T-helper 2 cell (primary cell): ENCODE measurements around the gene KNDC1.
A peak's percentile ranks its signal among the peaks of the same experiment; 100 is the strongest.
"Not testable (repeated sequence)": the region's sequence is repeated elsewhere in the genome, so short reads cannot be mapped to it uniquely, and the experiment has no call there.

Source experiments
- DNase-seq, 5 experiments: peaks; one replicate each; pipeline versions ENCODE4 v3.0.0 to v3.0.0-alpha.2; 2012 to 2022

Gene KNDC1

GRCh38 chr10:133265052-133265451 lies 105.0 kb downstream of the KNDC1 start:
- not testable (repeated sequence) for DNase-seq

DNA sequence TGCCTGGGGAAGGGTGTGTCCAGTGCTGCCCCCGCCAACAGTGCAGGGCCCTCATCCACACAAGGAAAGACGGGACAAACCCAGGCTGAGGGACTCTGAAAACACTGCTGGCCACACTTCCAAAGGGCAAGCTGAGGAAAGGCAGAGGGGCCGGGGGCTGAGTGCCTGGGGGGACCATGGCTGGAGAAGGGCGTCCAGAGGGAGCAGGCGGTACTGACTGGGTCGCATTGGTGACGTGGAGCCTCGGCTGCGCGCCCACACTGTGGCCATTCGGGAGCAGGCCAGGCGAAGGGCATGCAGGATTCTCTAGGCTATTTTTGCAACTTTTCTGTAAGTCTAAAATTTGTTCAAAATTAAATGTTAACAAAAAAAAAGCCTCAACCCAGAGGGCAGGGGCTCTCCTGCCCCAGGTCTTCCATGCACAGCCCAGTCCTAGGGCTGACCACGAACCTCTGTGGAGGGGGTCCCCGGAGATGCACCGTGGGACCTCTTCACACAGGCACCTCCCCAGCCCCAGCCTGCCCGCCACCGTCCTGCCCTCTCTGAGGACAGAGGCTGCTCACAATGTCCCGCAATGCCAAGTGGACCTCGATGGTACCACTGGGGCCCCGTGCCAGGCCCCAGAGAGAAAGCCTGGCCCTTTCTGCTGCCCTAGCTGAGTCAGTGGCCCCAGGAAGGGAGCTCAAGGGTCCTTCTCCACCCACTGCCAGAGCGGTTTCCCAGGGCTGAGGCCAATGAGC lies 106.2 kb downstream of the KNDC1 start:
- no peak for DNase-seq

DNA sequence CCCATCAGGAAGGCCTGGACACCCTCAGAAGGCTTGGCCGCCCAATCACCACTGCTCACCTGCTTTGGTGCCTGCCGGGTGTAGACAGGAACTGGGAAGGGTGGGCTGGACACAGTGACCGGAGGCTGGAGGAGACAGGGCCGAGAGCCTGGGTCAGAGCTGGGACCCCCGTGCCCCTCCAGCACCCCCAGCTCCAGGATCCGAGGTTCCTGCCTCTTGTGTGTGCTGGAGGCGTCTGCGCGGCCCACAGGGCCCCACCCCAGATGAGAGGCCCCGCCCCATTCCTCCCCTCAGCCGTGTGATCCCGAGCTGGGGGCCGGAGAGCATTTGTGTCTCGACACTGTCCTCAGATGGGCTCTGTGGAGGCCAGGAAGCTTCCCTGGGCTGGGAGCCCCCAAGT lies 107.3 kb downstream of the KNDC1 start:
- no peak for DNase-seq

GRCh38 chr10:133267829-133268228 lies 107.8 kb downstream of the KNDC1 start:
- DNase-seq: no peak

GRCh38 chr10:133268532-133268931 lies 108.5 kb downstream of the KNDC1 start:
- no peak for DNase-seq

DNA sequence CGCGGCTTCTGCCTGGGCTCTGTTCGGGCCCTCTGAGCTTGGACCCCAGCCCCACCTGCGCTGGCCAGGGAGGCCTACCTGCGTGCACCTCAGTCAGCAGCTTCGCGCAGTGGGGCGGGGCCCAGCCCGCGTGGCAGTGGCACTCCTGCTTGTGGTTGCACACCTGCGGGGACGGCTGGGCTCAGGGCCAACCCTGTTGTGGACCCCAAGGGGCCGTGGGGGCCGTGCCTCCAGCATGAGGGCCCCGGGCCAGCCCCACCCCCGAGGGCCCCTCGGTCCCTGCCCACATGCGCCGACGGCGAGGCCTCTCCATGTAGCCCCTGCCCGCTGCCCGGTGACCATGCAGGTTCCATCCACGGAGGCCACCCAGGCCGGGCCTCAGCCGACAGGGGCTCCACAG lies 109.3 kb downstream of the KNDC1 start:
- no peak for DNase-seq

- no peak for DNase-seq
These were observed 110.2 kb downstream of the KNDC1 start for GRCh38 chr10:133270204-133270603.

- no peak for DNase-seq
These were observed 110.8 kb downstream of the KNDC1 start for GRCh38 chr10:133270773-133271297.

- no peak for DNase-seq
These were observed 111.7 kb downstream of the KNDC1 start for GRCh38 chr10:133271521-133272300.

- no peak for DNase-seq
These were observed 112.4 kb downstream of the KNDC1 start for GRCh38 chr10:133272301-133272963.

DNA sequence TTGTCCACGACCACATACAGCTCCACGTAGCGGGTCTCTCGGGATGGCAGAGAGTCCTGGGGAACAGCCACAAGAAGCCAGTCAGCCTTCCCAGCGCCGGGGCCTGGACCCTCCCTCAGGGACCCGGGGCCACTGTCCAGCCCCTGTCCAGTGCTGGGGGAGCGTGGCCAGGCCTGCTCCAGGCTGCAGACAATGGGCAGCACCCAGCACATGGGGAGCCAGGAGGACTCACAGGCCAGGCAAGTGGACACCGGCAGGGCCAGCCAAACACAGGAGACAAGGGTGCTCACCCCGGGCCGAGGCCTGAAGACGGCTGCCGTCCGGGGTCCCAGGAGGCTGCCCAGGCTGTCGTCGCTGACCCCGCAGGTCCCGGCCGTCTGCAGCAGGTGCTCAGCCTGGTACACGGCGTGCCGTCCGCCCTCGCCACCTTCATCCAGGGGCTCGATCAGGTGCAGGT lies 113.0 kb downstream of the KNDC1 start:
- DNase-seq: no peak

GRCh38 chr10:133273534-133274143 lies 113.6 kb downstream of the KNDC1 start:
- DNase-seq: no peak

- peak; percentile 58 to 87 (median 79) for DNase-seq
These were observed 115.0 kb downstream of the KNDC1 start for GRCh38 chr10:133274751-133275683.

GRCh38 chr10:133275684-133276092 lies 115.7 kb downstream of the KNDC1 start:
- DNase-seq: peak in 2 of 5 experiments; percentile 38 to 66
